Stimulated activated naive CD8-positive, alpha-beta T cell treated with anti-CD3 and anti-CD28 coated beads, Interleukin-15, amount 100 ng/mL, for 72 hours (primary cell): ENCODE data around the gene PCBD1.

Experiments used
- ATAC-seq: fragments of 150-1000 bp; cut with Tn5 transposase; 2 replicates; pipeline ENCODE4 v1.10.0; 2021; ENCODE audit warnings: mild to moderate bottlenecking, moderate library complexity
- DNase-seq, 2 donors: peaks; one replicate each; pipeline ENCODE4 v3.0.0; 2021 to 2022
- H3K27ac Mint-ChIP-seq, 2 donors: one replicate each; pipeline ENCODE4 v1.8.0; 2022; ENCODE audit warnings: mild to moderate bottlenecking in 2 of 2, mixed read lengths in 2 of 2, moderate library complexity in 2 of 2
- H3K27me3 Mint-ChIP-seq: one replicate; pipeline ENCODE4 v1.8.0; 2022; ENCODE audit warnings: mixed read lengths
- H3K4me1 Mint-ChIP-seq: one replicate; pipeline ENCODE4 v1.8.0; 2022; ENCODE audit warnings: mild to moderate bottlenecking, mixed read lengths
- H3K4me3 Mint-ChIP-seq, 2 donors: one replicate each; pipeline ENCODE4 v1.8.0; 2022; ENCODE audit warnings: mild to moderate bottlenecking in 2 of 2, mixed read lengths in 2 of 2, moderate library complexity in 1 of 2
- H3K9me3 Mint-ChIP-seq, 2 donors: one replicate each; pipeline ENCODE4 v1.8.0; 2022; ENCODE audit warnings: mixed read lengths in 2 of 2

PCBD1 gene

GRCh38 chr10:70896551-70896950 lies 8.2 kb upstream of the PCBD1 start:
- DNase-seq (no peak), ATAC-seq (no peak)
- no peaks in the 10 kb centered on the region for H3K9me3 Mint-ChIP-seq
- H3K4me1 Mint-ChIP-seq = peaks cover 16% of the 10 kb centered on the region
- H3K27ac Mint-ChIP-seq = no peak overlapping the region
- no peak overlapping the region for H3K4me3 Mint-ChIP-seq
- no peaks in the 10 kb centered on the region for H3K27me3 Mint-ChIP-seq

GRCh38 chr10:70894416-70894815 lies 6.1 kb upstream of the PCBD1 start:
- Mint-ChIP-seq H3K4me1 (peaks cover 21% of the 10 kb centered on the region), H3K9me3 (no peaks in the 10 kb centered on the region), H3K27ac (peak overlapping the region in 1 of 2 donors; percentile 80), H3K4me3 (no peak overlapping the region), H3K27me3 (no peaks in the 10 kb centered on the region)
- DNase-seq (no peak), ATAC-seq (no peak)

GRCh38 chr10:70893227-70894006 lies 5.1 kb upstream of the PCBD1 start:
- no peak overlapping the region for H3K27ac Mint-ChIP-seq
- DNase-seq (no peak), ATAC-seq (peak; percentile 52)
- no peak overlapping the region for H3K4me3 Mint-ChIP-seq
- H3K9me3 Mint-ChIP-seq = no peaks in the 10 kb centered on the region
- H3K27me3 Mint-ChIP-seq = no peaks in the 10 kb centered on the region
- peaks cover 21% of the 10 kb centered on the region for H3K4me1 Mint-ChIP-seq

- Mint-ChIP-seq H3K9me3 (no peaks in the 10 kb centered on the region), H3K27me3 (no peaks in the 10 kb centered on the region), H3K27ac (no peak overlapping the region), H3K4me3 (no peak overlapping the region), H3K4me1 (peaks cover 23% of the 10 kb centered on the region)
- ATAC-seq = no peak
- no peak for DNase-seq
These were observed 4.3 kb upstream of the PCBD1 start for GRCh38 chr10:70892631-70893030.

GRCh38 chr10:70891627-70892026 lies 3.3 kb upstream of the PCBD1 start:
- Mint-ChIP-seq H3K27me3 (no peaks in the 10 kb centered on the region), H3K4me3 (no peak overlapping the region), H3K9me3 (no peaks in the 10 kb centered on the region), H3K27ac (no peak overlapping the region), H3K4me1 (peaks cover 30% of the 10 kb centered on the region)
- no peak for ATAC-seq
- DNase-seq = no peak

- no peak for DNase-seq
- Mint-ChIP-seq H3K27ac (no peak overlapping the region), H3K4me3 (no peak overlapping the region), H3K9me3 (no peaks in the 10 kb centered on the region), H3K27me3 (no peaks in the 10 kb centered on the region), H3K4me1 (peaks cover 30% of the 10 kb centered on the region)
- ATAC-seq = no peak
These were observed 2.6 kb upstream of the PCBD1 start for GRCh38 chr10:70890917-70891431.

- DNase-seq (no peak), ATAC-seq (no peak)
- H3K4me3 Mint-ChIP-seq = peak overlapping the region; percentile 85 to 86
- no peaks in the 10 kb centered on the region for H3K27me3 Mint-ChIP-seq
- peaks cover 27% of the 10 kb centered on the region for H3K4me1 Mint-ChIP-seq
- peak overlapping the region in 1 of 2 donors; percentile 95 for H3K27ac Mint-ChIP-seq
- H3K9me3 Mint-ChIP-seq = no peaks in the 10 kb centered on the region
These were observed 926 bp upstream of the PCBD1 start for GRCh38 chr10:70889291-70889690.

- peak overlapping the region; percentile 41 to 94 for H3K27ac Mint-ChIP-seq
- no peak for ATAC-seq
- H3K4me3 Mint-ChIP-seq = peak overlapping the region; percentile 72 to 86
- H3K9me3 Mint-ChIP-seq = no peaks in the 10 kb centered on the region
- no peaks in the 10 kb centered on the region for H3K27me3 Mint-ChIP-seq
- H3K4me1 Mint-ChIP-seq = peaks cover 15% of the 10 kb centered on the region
- no peak for DNase-seq
These were observed 1.3 kb downstream of the PCBD1 start for GRCh38 chr10:70886921-70887665.

- no peak overlapping the region for H3K27ac Mint-ChIP-seq
- DNase-seq (no peak), ATAC-seq (no peak)
- no peak overlapping the region for H3K4me3 Mint-ChIP-seq
- H3K4me1 Mint-ChIP-seq = peaks cover 11% of the 10 kb centered on the region
- H3K27me3 Mint-ChIP-seq = no peaks in the 10 kb centered on the region
- H3K9me3 Mint-ChIP-seq = no peaks in the 10 kb centered on the region
These were observed 2.1 kb downstream of the PCBD1 start for GRCh38 chr10:70885931-70886903.

- Mint-ChIP-seq H3K27ac (no peak overlapping the region), H3K27me3 (no peaks in the 10 kb centered on the region), H3K4me1 (peaks cover 9% of the 10 kb centered on the region), H3K9me3 (no peaks in the 10 kb centered on the region), H3K4me3 (no peak overlapping the region)
- ATAC-seq = no peak
- no peak for DNase-seq
These were observed 2.9 kb downstream of the PCBD1 start for GRCh38 chr10:70885481-70885880.

- H3K27me3 Mint-ChIP-seq = no peaks in the 10 kb centered on the region
- DNase-seq (no peak), ATAC-seq (no peak)
- H3K4me3 Mint-ChIP-seq = no peak overlapping the region
- no peak overlapping the region for H3K27ac Mint-ChIP-seq
- peaks cover 13% of the 10 kb centered on the region for H3K4me1 Mint-ChIP-seq
- H3K9me3 Mint-ChIP-seq = no peaks in the 10 kb centered on the region
These were observed 3.6 kb downstream of the PCBD1 start for GRCh38 chr10:70884741-70885140.

GRCh38 chr10:70880077-70880534 lies 8.3 kb downstream of the PCBD1 start:
- Mint-ChIP-seq H3K4me3 (no peak overlapping the region), H3K4me1 (peaks cover 5% of the 10 kb centered on the region), H3K27me3 (no peaks in the 10 kb centered on the region), H3K27ac (no peak overlapping the region), H3K9me3 (no peaks in the 10 kb centered on the region)
- DNase-seq (peak; percentile 68 to 78), ATAC-seq (peak; percentile 96)

- DNase-seq (no peak), ATAC-seq (no peak)
- Mint-ChIP-seq H3K4me1 (peaks cover 5% of the 10 kb centered on the region), H3K9me3 (no peaks in the 10 kb centered on the region), H3K27ac (no peak overlapping the region), H3K4me3 (no peak overlapping the region), H3K27me3 (no peaks in the 10 kb centered on the region)
These were observed 9.2 kb downstream of the PCBD1 start for GRCh38 chr10:70879207-70879606.

GRCh38 chr10:70874061-70874460 lies 14.3 kb downstream of the PCBD1 start:
- ATAC-seq (no peak), DNase-seq (no peak)
- H3K9me3 Mint-ChIP-seq = no peaks in the 10 kb centered on the region
- no peak overlapping the region for H3K27ac Mint-ChIP-seq
- H3K4me1 Mint-ChIP-seq = no peaks in the 10 kb centered on the region
- H3K27me3 Mint-ChIP-seq = no peaks in the 10 kb centered on the region
- no peak overlapping the region for H3K4me3 Mint-ChIP-seq

GRCh38 chr10:70872291-70872690 lies 16.1 kb downstream of the PCBD1 start:
- no peak for ATAC-seq
- Mint-ChIP-seq H3K27me3 (no peaks in the 10 kb centered on the region), H3K4me1 (no peaks in the 10 kb centered on the region), H3K9me3 (no peaks in the 10 kb centered on the region), H3K27ac (no peak overlapping the region), H3K4me3 (no peak overlapping the region)
- DNase-seq = no peak
